HFF-Myc (cell line): ENCODE data around the gene TMEM117.
"Not testable (repeated sequence)": the region's sequence is repeated elsewhere in the genome, so short reads cannot be mapped to it uniquely, and the experiment has no call there.

Source experiments
- DNase-seq: peaks from one replicate; pipeline ENCODE4 v3.0.0-alpha.2; 2011; ENCODE audit warnings: low read depth; ENCODE audit errors: extremely low read depth
- H3K4me3 ChIP-seq: replicated peaks from 2 replicates; pipeline ENCODE4 v1.5.1; 2011; ENCODE audit warnings: low read depth, mild to moderate bottlenecking, control low read depth, low read length
- CTCF ChIP-seq: IDR thresholded peaks from 2 replicates; pipeline ENCODE4 v1.5.1; 2012; ENCODE audit warnings: mild to moderate bottlenecking, low read depth, low read length, control low read depth; ENCODE audit errors: missing control alignments

TMEM117 gene

GRCh38 chr12:43836475-43836989 is 651 bp downstream of the TMEM117 start:
- peak overlapping the region; percentile 64 for H3K4me3 ChIP-seq
- DNase-seq, result no peak

GRCh38 chr12:43840338-43840737 is 4.5 kb downstream of the TMEM117 start:
- no peak for DNase-seq
- H3K4me3 ChIP-seq, result no peak overlapping the region
- TF ChIP-seq CTCF, result no peak

More at GRCh38 chr12:43836475-43836989, 651 bp downstream of the TMEM117 start:
- no peak for TF ChIP-seq CTCF

GRCh38 chr12:43841253-43841652 is 5.4 kb downstream of the TMEM117 start:
- TF ChIP-seq CTCF, result no peak
- no peak for DNase-seq
- H3K4me3 ChIP-seq, result no peak overlapping the region

- DNase-seq, result no peak
- TF ChIP-seq CTCF, result no peak
- H3K4me3 ChIP-seq, result no peak overlapping the region
These were observed 6.4 kb downstream of the TMEM117 start for GRCh38 chr12:43842259-43842658.

- DNase-seq, result not testable (repeated sequence)
These were observed 11.7 kb downstream of the TMEM117 start for GRCh38 chr12:43847425-43848225.

GRCh38 chr12:43848226-43848507 is 12.3 kb downstream of the TMEM117 start:
- H3K4me3 ChIP-seq, result no peak overlapping the region
- no peak for TF ChIP-seq CTCF
- DNase-seq, result no peak

More at GRCh38 chr12:43847425-43848225, 11.7 kb downstream of the TMEM117 start:
- H3K4me3 ChIP-seq, result not testable (repeated sequence)

GRCh38 chr12:43848786-43849185 is 12.9 kb downstream of the TMEM117 start:
- no peak for TF ChIP-seq CTCF
- no peak overlapping the region for H3K4me3 ChIP-seq
- DNase-seq, result no peak
